BLaER1 treated with 17β-estradiol and CSF1 and Interleukin-3, amounts not matched to agents 10 nM and 100 nM (cell line): ENCODE data around the gene OPA3.

Experiments
- H3K27ac ChIP-seq, 11 experiments: shearing (Covaris generic); formaldehyde crosslinking; 2 replicates each; pipeline ENCODE4 v1.8.1; 2022
- H3K27me3 ChIP-seq, 11 experiments: shearing (Covaris generic); formaldehyde crosslinking; 2 replicates each; pipeline ENCODE4 v1.8.1; 2022
- H3K36me3 ChIP-seq, 11 experiments: shearing (Covaris generic); formaldehyde crosslinking; 2 replicates each; pipeline ENCODE4 v1.8.1; 2022
- H3K4me1 ChIP-seq, 10 experiments: shearing (Covaris generic); formaldehyde crosslinking; 2 replicates each; pipeline ENCODE4 v1.8.1; 2022
- H3K4me2 ChIP-seq, 11 experiments: shearing (Covaris generic); formaldehyde crosslinking; 2 replicates each; pipeline ENCODE4 v1.8.1; 2022
- H3K4me3 ChIP-seq, 10 experiments: shearing (Covaris generic); formaldehyde crosslinking; 2 replicates each; pipeline ENCODE4 v1.8.1; 2022
- H3K9ac ChIP-seq, 11 experiments: shearing (Covaris generic); formaldehyde crosslinking; 2 replicates each; pipeline ENCODE4 v1.8.1; 2022
- H3K9me3 ChIP-seq, 11 experiments: shearing (Covaris generic); formaldehyde crosslinking; replicated peaks in 1 of 11; 2 replicates each; pipeline ENCODE4 v1.8.1; 2022
- H4K20me1 ChIP-seq, 11 experiments: shearing (Covaris generic); formaldehyde crosslinking; 2 replicates each; pipeline ENCODE4 v1.8.1; 2022
- Cebpa-rat ChIP-seq, 11 experiments: shearing (Covaris generic); IDR thresholded peaks; 2 replicates each; pipeline ENCODE4 v1.8.1; 2022

The OPA3 gene

DNA sequence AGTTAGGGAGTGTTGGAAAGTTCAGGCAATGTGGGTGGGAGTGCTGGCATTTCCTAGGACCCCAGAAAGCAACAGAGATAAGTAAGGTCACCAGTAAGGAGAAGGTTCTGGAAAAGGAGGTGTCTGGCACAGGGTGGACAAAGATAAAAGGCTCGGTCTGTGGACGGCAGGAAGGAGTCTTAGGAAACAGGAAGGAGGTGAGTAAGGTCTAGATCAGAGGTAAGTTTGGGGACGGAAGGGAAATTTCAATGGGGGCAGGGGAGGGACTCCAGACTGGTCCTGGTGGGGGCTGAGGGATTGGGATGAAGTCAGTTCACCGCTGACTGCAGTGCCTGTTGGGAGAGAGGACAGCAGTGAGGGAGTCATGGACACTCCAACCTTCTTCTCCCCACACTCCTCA lies 7.8 kb upstream of the OPA3 start:
- no peak for TF ChIP-seq Cebpa-rat (IDR thresholded peaks at IDR 0.05)
- Histone ChIP-seq H3K27ac (no peak overlapping the region), H3K9ac (no peak overlapping the region), H3K9me3 (peaks cover 0 to 12% (median 0%) of the 10 kb centered on the region in 11 experiments; a peak in 2 of 22 replicates), H3K4me3 (no peak overlapping the region), H4K20me1 (no peaks in the 10 kb centered on the region), H3K4me2 (peak overlapping the region in 10 of 11 experiments; percentile 15 to 70 (median 50); a peak in 16 of 22 replicates), H3K27me3 (peaks cover 2 to 25% (median 22%) of the 10 kb centered on the region in 11 experiments; a peak in 21 of 22 replicates), H3K36me3 (no peaks in the 10 kb centered on the region), H3K4me1 (peaks cover 9 to 31% (median 25%) of the 10 kb centered on the region in 10 experiments)

DNA sequence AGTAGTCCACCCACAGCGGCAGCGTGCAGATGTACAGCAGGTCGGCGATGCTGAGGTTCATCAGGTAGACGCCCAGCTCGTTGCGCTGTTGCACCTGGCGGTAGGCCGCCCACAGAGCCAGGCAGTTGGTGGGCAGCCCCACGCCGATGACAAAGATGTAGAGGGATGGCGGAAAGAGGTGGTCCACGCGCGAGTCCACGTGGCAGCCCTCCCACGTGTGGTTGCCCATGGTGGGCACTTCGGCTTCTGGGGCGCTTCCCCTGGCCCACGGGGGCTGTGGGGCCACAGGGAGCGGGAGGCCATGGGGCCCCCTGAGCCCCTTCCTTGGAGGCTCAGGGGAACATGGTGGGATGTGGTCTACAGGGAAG lies 7.0 kb upstream of the OPA3 start:
- no peaks in the 10 kb centered on the region for H3K36me3 ChIP-seq
- peaks cover 0 to 12% (median 0%) of the 10 kb centered on the region in 11 experiments; a peak in 2 of 22 replicates for H3K9me3 ChIP-seq
- H4K20me1 ChIP-seq, result no peaks in the 10 kb centered on the region
- TF ChIP-seq Cebpa-rat (IDR thresholded peaks at IDR 0.05), result no peak
- no peak overlapping the region for H3K27ac ChIP-seq
- H3K4me1 ChIP-seq, result peaks cover 10 to 29% (median 24%) of the 10 kb centered on the region in 10 experiments; a peak in 19 of 20 replicates
- H3K9ac ChIP-seq, result no peak overlapping the region
- H3K4me2 ChIP-seq, result peak overlapping the region in 5 of 11 experiments; percentile 4 to 70 (median 53); a peak in 3 of 22 replicates
- peaks cover 0 to 17% (median 14%) of the 10 kb centered on the region in 11 experiments; a peak in 17 of 22 replicates for H3K27me3 ChIP-seq
- no peak overlapping the region for H3K4me3 ChIP-seq

DNA sequence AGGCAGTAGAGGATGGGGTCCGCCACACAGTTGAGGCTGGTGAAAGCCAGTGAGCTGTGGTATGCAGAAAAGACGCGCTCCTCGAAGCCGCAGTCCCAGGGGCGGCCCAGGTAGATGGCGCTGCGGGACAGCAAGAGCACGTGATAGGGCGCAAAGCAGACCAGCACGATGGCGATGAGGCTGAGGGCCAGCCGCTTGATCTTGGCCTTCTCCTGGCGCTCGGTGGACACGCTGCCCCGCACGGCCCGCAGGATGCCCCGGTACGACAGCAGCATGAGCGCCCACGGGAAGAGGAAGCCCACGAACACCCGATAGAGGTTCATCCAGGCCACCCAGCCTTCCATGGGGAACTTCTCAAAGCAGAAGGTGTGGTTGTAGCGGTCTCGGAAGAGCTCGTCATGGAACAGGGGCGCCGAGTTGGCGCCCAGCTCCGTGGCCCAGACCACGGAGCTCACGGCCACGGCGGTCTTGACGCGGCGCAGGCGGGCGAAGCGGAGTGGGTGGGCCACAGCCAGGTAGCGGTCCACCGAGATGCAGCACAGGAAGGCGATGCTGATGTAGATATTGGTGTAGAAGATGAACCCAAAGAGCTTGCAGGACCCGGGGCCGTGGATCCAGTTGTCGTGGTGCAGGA lies 6.5 kb upstream of the OPA3 start:
- H3K27ac ChIP-seq, result no peak overlapping the region
- TF ChIP-seq Cebpa-rat (IDR thresholded peaks at IDR 0.05), result no peak

DNA sequence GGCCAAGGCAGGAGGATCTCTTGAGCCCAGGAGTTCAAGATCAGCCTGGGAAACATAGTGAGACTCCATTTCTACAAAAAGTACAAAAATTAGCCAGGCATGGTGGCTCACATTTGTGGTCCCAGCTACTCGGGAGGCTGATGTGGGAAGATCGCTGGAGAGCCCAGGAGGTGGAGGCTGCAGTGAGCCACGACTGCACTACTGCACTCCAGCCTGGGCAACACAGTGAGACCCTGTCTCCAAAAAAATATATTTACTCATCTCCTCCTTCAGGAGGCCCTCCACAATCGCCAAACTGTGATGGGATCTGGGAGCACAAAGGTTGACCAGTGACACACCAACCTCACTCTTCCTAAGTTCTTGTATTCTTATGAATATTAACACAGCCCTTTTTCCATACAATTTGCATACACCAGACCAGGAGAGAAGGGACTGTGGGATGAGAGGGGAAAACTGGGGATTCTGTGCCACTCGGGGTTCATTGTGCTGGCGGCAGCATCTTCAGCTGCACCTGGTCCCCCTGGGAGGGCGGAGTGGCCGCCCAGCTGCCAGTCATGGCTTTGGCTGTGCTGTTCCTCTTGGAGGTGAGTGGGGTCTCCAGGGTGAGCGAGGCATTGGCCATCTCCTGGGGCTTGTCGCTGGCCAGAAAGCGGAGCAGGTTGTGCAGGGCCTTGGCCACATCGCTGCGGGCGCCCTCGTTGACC lies 5.8 kb upstream of the OPA3 start:
- Histone ChIP-seq H4K20me1 (no peaks in the 10 kb centered on the region), H3K9ac (no peak overlapping the region), H3K4me2 (no peak overlapping the region), H3K36me3 (no peaks in the 10 kb centered on the region), H3K4me1 (peaks cover 14 to 34% (median 27%) of the 10 kb centered on the region in 10 experiments), H3K27ac (no peak overlapping the region), H3K27me3 (peaks cover 0 to 6% (median 2%) of the 10 kb centered on the region in 11 experiments; a peak in 10 of 22 replicates), H3K9me3 (peaks cover 0 to 12% (median 0%) of the 10 kb centered on the region in 11 experiments; a peak in 2 of 22 replicates), H3K4me3 (no peak overlapping the region)
- no peak for TF ChIP-seq Cebpa-rat (IDR thresholded peaks at IDR 0.05)

More for the DNA sequence above, 6.5 kb upstream of the OPA3 start:
- no peaks in the 10 kb centered on the region for H4K20me1 ChIP-seq
- H3K4me1 ChIP-seq, result peaks cover 10 to 29% (median 24%) of the 10 kb centered on the region in 10 experiments; a peak in 19 of 20 replicates
- H3K36me3 ChIP-seq, result no peaks in the 10 kb centered on the region
- H3K9me3 ChIP-seq, result peaks cover 0 to 12% (median 0%) of the 10 kb centered on the region in 11 experiments; a peak in 2 of 22 replicates
- H3K27me3 ChIP-seq, result peaks cover 0 to 12% (median 9%) of the 10 kb centered on the region in 11 experiments; a peak in 11 of 22 replicates
- no peak overlapping the region for H3K9ac ChIP-seq
- H3K4me3 ChIP-seq, result no peak overlapping the region
- no peak overlapping the region for H3K4me2 ChIP-seq

GRCh38 chr19:45589768-45590167 lies 5.2 kb upstream of the OPA3 start:
- Histone ChIP-seq H3K9me3 (peaks cover 0 to 12% (median 0%) of the 10 kb centered on the region in 11 experiments; a peak in 2 of 22 replicates), H3K4me3 (no peak overlapping the region), H3K36me3 (no peaks in the 10 kb centered on the region), H3K27ac (no peak overlapping the region), H4K20me1 (no peaks in the 10 kb centered on the region), H3K27me3 (no peaks in the 10 kb centered on the region; a peak in 1 of 22 replicates), H3K4me2 (no peak overlapping the region), H3K4me1 (peaks cover 18 to 40% (median 32%) of the 10 kb centered on the region in 10 experiments), H3K9ac (no peak overlapping the region)
- no peak for TF ChIP-seq Cebpa-rat (IDR thresholded peaks at IDR 0.05)

DNA sequence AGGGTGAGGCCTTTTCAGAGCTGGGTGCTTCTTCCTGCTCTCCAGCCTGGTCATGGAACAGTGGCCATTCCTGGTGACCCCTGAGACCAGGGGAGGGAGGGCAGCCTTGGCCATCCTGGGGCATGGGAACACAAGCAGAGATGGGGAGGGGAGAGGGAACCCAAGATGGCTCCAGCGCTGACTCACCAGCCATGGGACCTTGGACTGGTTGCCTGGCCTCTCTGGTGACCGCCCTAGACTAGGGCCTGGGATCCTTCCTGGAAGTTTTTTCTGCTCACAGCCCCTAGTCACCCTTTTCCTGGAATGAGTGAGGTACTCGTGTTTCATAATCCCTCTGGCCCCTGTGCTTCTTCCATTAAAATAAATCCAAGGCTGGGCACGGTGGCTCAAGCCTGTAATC lies 3.3 kb upstream of the OPA3 start:
- H3K27ac ChIP-seq, result peak overlapping the region in 10 of 11 experiments; percentile 6 to 64 (median 46); a peak in 16 of 22 replicates
- peak overlapping the region in 5 of 11 experiments; percentile 3 to 49 (median 21); a peak in 4 of 22 replicates for H3K9ac ChIP-seq
- peaks cover 25 to 50% (median 41%) of the 10 kb centered on the region in 10 experiments for H3K4me1 ChIP-seq
- H4K20me1 ChIP-seq, result no peaks in the 10 kb centered on the region
- H3K27me3 ChIP-seq, result no peaks in the 10 kb centered on the region; a peak in 1 of 22 replicates
- peaks cover 0 to 12% (median 0%) of the 10 kb centered on the region in 11 experiments; a peak in 2 of 22 replicates for H3K9me3 ChIP-seq
- 0 out of 22 replicates have a peak, but pooled peaks cover 0 to under 1% (median 0%) of the 10 kb centered on the region in 11 experiments for H3K36me3 ChIP-seq
- H3K4me3 ChIP-seq, result no peak overlapping the region
- TF ChIP-seq Cebpa-rat (IDR thresholded peaks at IDR 0.05), result no peak
- peak overlapping the region; percentile 23 to 74 (median 60); a peak in 21 of 22 replicates for H3K4me2 ChIP-seq

GRCh38 chr19:45585158-45585577 lies 566 bp upstream of the OPA3 start:
- peaks cover 0 to 20% (median 9%) of the 10 kb centered on the region in 11 experiments; a peak in 10 of 22 replicates for H3K36me3 ChIP-seq
- peaks cover 21 to 40% (median 32%) of the 10 kb centered on the region in 10 experiments for H3K4me1 ChIP-seq
- H3K9me3 ChIP-seq, result no peaks in the 10 kb centered on the region
- peak overlapping the region; percentile 71 to 92 (median 79) for H3K4me2 ChIP-seq
- no peaks in the 10 kb centered on the region for H3K27me3 ChIP-seq
- peak overlapping the region; percentile 86 to 97 (median 90) for H3K27ac ChIP-seq
- peak overlapping the region; percentile 67 to 86 (median 76) for H3K4me3 ChIP-seq
- H4K20me1 ChIP-seq, result 0 out of 22 replicates have a peak, but pooled peaks cover 0 to 4% (median 0%) of the 10 kb centered on the region in 11 experiments
- TF ChIP-seq Cebpa-rat (IDR thresholded peaks at IDR 0.05), result no peak
- H3K9ac ChIP-seq, result peak overlapping the region; percentile 85 to 94 (median 87); a peak in 21 of 22 replicates

DNA sequence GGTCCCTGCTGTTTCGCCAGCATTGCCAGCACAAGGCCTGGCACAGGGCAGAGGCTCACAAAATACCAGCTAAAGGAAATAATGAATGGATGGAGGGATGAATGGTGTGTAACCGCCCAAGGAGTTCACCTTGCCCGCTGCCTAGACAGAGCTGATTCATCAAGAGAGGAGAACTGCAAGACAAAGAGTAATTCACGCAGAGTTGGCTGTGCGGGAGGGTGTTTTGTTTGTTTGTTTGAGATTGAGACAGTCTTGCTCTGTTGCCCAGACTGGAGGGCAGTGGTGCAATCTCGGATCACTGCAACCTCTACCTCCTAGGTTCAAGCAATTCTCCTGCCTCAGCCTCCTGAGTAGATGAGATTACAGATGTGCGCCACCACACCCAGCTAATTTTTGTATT lies 3.0 kb downstream of the OPA3 start:
- Histone ChIP-seq H3K9ac (no peak overlapping the region), H3K4me3 (no peak overlapping the region), H3K27me3 (no peaks in the 10 kb centered on the region), H3K4me1 (peaks cover 14 to 20% (median 18%) of the 10 kb centered on the region in 10 experiments), H3K4me2 (no peak overlapping the region), H3K27ac (no peak overlapping the region), H3K36me3 (peaks cover 0 to 20% (median 9%) of the 10 kb centered on the region in 11 experiments; a peak in 11 of 22 replicates), H3K9me3 (no peaks in the 10 kb centered on the region), H4K20me1 (peaks cover 0 to 22% (median 8%) of the 10 kb centered on the region in 11 experiments; a peak in 6 of 22 replicates)
- no peak for TF ChIP-seq Cebpa-rat (IDR thresholded peaks at IDR 0.05)
